Astrocyte (in vitro differentiated cells and primary cell): Measurements from ENCODE around the gene TENT4B. TPM values are rescaled to one million over a fixed set of nuclear protein-coding genes. Genes with fewer than 3 reads are reported as not detected.

Source experiments
- DNase-seq: peaks from one replicate; pipeline ENCODE4 v3.0.0-alpha.2; 2010; ENCODE audit warnings: low read depth
- FAIRE-seq: peaks from 2 replicates; lab custom pipeline; 2011; peaks lifted over from hg19 to GRCh38; lab: Jason Lieb, UNC
- H2AFZ ChIP-seq: 2 replicates; pipeline ENCODE4 v1.6.0; 2012; ENCODE audit warnings: low read depth, low read length, inconsistent platforms
- H3K27ac ChIP-seq: 2 replicates; pipeline ENCODE4 v1.5.1; 2011; ENCODE audit warnings: low read depth, low read length, inconsistent platforms
- H3K27me3 ChIP-seq: 2 replicates; pipeline ENCODE4 v1.6.0; 2011; ENCODE audit warnings: low read length, inconsistent platforms; ENCODE audit not compliant: insufficient read depth
- H3K36me3 ChIP-seq: 2 replicates; pipeline ENCODE4 v1.5.1; 2011; ENCODE audit warnings: low read length, inconsistent platforms; ENCODE audit not compliant: insufficient read depth
- H3K4me1 ChIP-seq: 2 replicates; pipeline ENCODE4 v1.5.1; 2011; ENCODE audit warnings: low read length, inconsistent platforms; ENCODE audit not compliant: insufficient read depth
- H3K4me2 ChIP-seq: 2 replicates; pipeline ENCODE4 v1.6.0; 2012; ENCODE audit warnings: low read length, inconsistent platforms
- H3K4me3 ChIP-seq: 2 replicates; pipeline ENCODE4 v1.5.1; 2011; ENCODE audit warnings: low read depth, mild to moderate bottlenecking, low read length, inconsistent platforms; ENCODE audit not compliant: insufficient read depth
- H3K79me2 ChIP-seq: 2 replicates; pipeline ENCODE4 v1.6.0; 2012; ENCODE audit warnings: mild to moderate bottlenecking, low read length, inconsistent platforms; ENCODE audit not compliant: insufficient read depth
- H3K9ac ChIP-seq: 2 replicates; pipeline ENCODE4 v1.6.0; 2012; ENCODE audit warnings: mild to moderate bottlenecking, low read length, inconsistent platforms
- H3K9me3 ChIP-seq: 2 replicates; pipeline ENCODE4 v1.5.1; 2012; ENCODE audit warnings: low read depth, mild to moderate bottlenecking, low read length, inconsistent platforms; ENCODE audit not compliant: insufficient read depth
- H4K20me1 ChIP-seq: 2 replicates; pipeline ENCODE4 v1.6.0; 2012; ENCODE audit warnings: low read length, inconsistent platforms; ENCODE audit not compliant: insufficient read depth
- H3K27ac Mint-ChIP-seq: one replicate; pipeline ENCODE4 v1.8.0; 2021; ENCODE audit warnings: mild to moderate bottlenecking, mixed read lengths; ENCODE audit not compliant: unreplicated experiment
- H3K27me3 Mint-ChIP-seq: one replicate; pipeline ENCODE4 v1.8.0; 2021; ENCODE audit warnings: low read depth, mixed read lengths; ENCODE audit not compliant: unreplicated experiment
- H3K36me3 Mint-ChIP-seq: one replicate; pipeline ENCODE4 v1.8.0; 2021; ENCODE audit warnings: low read depth, mixed read lengths; ENCODE audit not compliant: unreplicated experiment
- H3K4me1 Mint-ChIP-seq: one replicate; pipeline ENCODE4 v1.8.0; 2021; ENCODE audit warnings: low read depth, mixed read lengths; ENCODE audit not compliant: unreplicated experiment
- H3K4me3 Mint-ChIP-seq: one replicate; pipeline ENCODE4 v1.8.0; 2021; ENCODE audit warnings: mild to moderate bottlenecking, moderate library complexity, mixed read lengths; ENCODE audit not compliant: unreplicated experiment
- H3K9me3 Mint-ChIP-seq: one replicate; pipeline ENCODE4 v1.8.0; 2021; ENCODE audit warnings: mild to moderate bottlenecking, mixed read lengths; ENCODE audit not compliant: unreplicated experiment
- CTCF ChIP-seq: IDR thresholded peaks from 2 replicates; pipeline ENCODE4 v1.5.1; 2011; ENCODE audit warnings: low read depth, mild to moderate bottlenecking, inconsistent platforms, low read length, moderate library complexity; ENCODE audit not compliant: insufficient read depth
- EZH2 ChIP-seq: IDR thresholded peaks from 2 replicates; pipeline ENCODE4 v1.6.1; 2012; ENCODE audit warnings: mild to moderate bottlenecking, low read length, inconsistent platforms; ENCODE audit not compliant: insufficient read depth
- total RNA-seq: library from RNA; stranded (reverse); gene quantifications from 2 replicates; pipeline ENCODE4 v1.2.1, GENCODE V29; 2021

The TENT4B gene
- total RNA-seq, 1 donor from 2014 or later, result 17.0 TPM

DNA sequence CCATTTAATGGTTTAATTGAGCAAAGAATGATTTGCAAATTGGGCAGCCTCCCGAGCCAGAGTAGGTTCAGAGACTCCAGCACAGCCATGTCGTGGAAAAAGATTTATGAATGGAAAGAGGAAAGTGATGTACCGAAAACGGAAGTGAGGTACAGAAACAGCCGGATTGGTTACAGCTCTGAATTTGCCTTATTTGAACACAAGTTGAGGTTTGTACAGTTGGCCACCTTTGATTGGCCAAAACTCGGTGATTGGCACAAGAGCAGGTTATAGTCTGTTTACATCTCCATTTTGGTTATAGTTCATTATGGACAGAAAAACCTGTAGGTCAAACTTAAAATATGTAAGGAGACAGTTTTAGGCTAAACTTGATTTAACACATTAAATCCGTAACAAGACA, 44.5 kb downstream of the TENT4B start:
- Mint-ChIP-seq H3K36me3 (no peaks in the 10 kb centered on the region), H3K4me3 (no peak overlapping the region), H3K9me3 (no peaks in the 10 kb centered on the region), H3K27me3 (no peaks in the 10 kb centered on the region), H3K4me1 (peaks cover 26% of the 10 kb centered on the region), H3K27ac (no peak overlapping the region)
- peaks cover 78% of the 10 kb centered on the region for H3K79me2 ChIP-seq
- H4K20me1 ChIP-seq, result peaks cover 3% of the 10 kb centered on the region
- no peak overlapping the region for H3K9ac ChIP-seq
- no peak overlapping the region for H3K27ac ChIP-seq
- H2AFZ ChIP-seq, result no peak overlapping the region
- H3K36me3 ChIP-seq, result no peaks in the 10 kb centered on the region
- no peak overlapping the region for H3K4me3 ChIP-seq
- no peaks in the 10 kb centered on the region for H3K27me3 ChIP-seq
- no peak overlapping the region for H3K4me2 ChIP-seq
- no peak for FAIRE-seq
- DNase-seq, result no peak
- no peaks in the 10 kb centered on the region for H3K9me3 ChIP-seq
- TF ChIP-seq EZH2, result no peak
- no peak for TF ChIP-seq CTCF
- peaks cover 23% of the 10 kb centered on the region for H3K4me1 ChIP-seq

DNA sequence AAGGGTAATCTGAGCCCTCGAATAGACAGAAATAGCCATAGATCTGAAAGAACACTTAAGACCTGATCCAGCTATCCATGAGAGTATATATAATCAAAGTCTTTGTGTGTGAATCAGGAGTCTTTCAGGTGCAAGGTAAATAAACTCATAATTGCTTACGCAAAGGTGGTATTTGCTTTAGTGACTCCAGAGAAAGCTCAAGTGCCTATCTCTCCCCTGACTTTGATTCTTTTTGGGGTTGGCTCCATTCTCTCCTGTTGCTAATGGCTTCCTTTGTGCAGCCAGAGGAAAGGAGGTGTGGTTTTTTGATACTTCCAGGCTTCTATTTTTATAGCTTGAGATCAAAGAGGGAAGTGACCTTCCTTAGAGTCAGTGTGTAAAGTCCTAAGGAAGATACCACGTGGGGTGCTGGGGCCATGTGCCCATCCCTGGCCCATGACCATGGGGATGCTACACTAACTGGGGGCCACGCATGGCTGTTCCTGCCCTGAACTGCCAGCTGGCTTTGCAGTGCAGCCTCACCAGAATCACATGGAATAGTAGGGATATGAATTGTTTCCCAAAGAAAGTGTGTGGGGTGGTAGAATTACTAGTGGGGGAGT, 45.8 kb downstream of the TENT4B start:
- H2AFZ ChIP-seq, result no peak overlapping the region
- no peaks in the 10 kb centered on the region for H3K9me3 ChIP-seq
- no peaks in the 10 kb centered on the region for H3K27me3 Mint-ChIP-seq
- no peak overlapping the region for H3K4me3 ChIP-seq
- no peak overlapping the region for H3K27ac ChIP-seq
- peaks cover 3% of the 10 kb centered on the region for H4K20me1 ChIP-seq
- TF ChIP-seq CTCF, result no peak
- no peak for TF ChIP-seq EZH2
- H3K9me3 Mint-ChIP-seq, result no peaks in the 10 kb centered on the region
- H3K36me3 Mint-ChIP-seq, result no peaks in the 10 kb centered on the region
- H3K4me1 Mint-ChIP-seq, result peaks cover 32% of the 10 kb centered on the region
- no peak overlapping the region for H3K4me2 ChIP-seq
- peaks cover 73% of the 10 kb centered on the region for H3K79me2 ChIP-seq
- no peaks in the 10 kb centered on the region for H3K36me3 ChIP-seq
- no peak overlapping the region for H3K4me3 Mint-ChIP-seq
- H3K9ac ChIP-seq, result no peak overlapping the region
- no peak overlapping the region for H3K27ac Mint-ChIP-seq
- H3K27me3 ChIP-seq, result no peaks in the 10 kb centered on the region
- H3K4me1 ChIP-seq, result peaks cover 30% of the 10 kb centered on the region
- DNase-seq (no peak), FAIRE-seq (no peak)

GRCh38 chr16:50201787-50202186, 48.7 kb downstream of the TENT4B start:
- DNase-seq, result no peak
- Histone ChIP-seq H2AFZ (no peak overlapping the region), H3K27me3 (no peaks in the 10 kb centered on the region), H3K27ac (no peak overlapping the region), H3K9me3 (no peaks in the 10 kb centered on the region), H4K20me1 (peaks cover 3% of the 10 kb centered on the region), H3K4me2 (no peak overlapping the region), H3K79me2 (peaks cover 86% of the 10 kb centered on the region), H3K36me3 (no peaks in the 10 kb centered on the region), H3K4me3 (no peak overlapping the region), H3K9ac (no peak overlapping the region), H3K4me1 (peaks cover 30% of the 10 kb centered on the region)
- no peak for FAIRE-seq
- no peak for TF ChIP-seq CTCF
- TF ChIP-seq EZH2, result no peak
- H3K4me1 Mint-ChIP-seq, result peaks cover 35% of the 10 kb centered on the region
- no peaks in the 10 kb centered on the region for H3K27me3 Mint-ChIP-seq
- no peaks in the 10 kb centered on the region for H3K36me3 Mint-ChIP-seq
- H3K27ac Mint-ChIP-seq, result no peak overlapping the region
- no peaks in the 10 kb centered on the region for H3K9me3 Mint-ChIP-seq
- H3K4me3 Mint-ChIP-seq, result no peak overlapping the region
